Bone marrow (tissue), 2 donors: ENCODE data around the gene TTC19.
"Not testable (repeated sequence)": the region's sequence is repeated elsewhere in the genome, so short reads cannot be mapped to it uniquely, and the experiment has no call there.

Source experiments
- DNase-seq, 2 donors: peaks; one replicate each; lab custom pipeline; 2025; lab: John Stamatoyannopoulos, UW

TTC19 gene

DNA sequence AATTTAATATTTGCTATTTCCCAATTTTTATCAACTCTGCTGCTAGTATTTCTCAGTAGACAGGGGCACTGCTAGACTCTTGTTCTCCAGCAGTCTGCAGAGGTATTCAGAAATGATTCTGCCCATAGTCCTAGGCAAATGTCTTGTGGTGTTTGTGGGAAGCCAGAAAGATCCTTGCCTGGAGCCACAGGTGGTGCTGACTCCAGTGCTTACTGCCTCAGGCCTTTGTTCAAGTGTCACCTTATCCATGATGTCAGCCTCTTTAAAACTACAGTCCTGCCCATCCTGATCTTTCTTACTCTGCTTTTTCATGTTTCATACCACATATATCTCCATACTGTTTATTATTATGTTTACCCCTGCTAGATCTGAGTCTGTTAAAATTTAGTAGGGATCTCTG is 26.6 kb upstream of the TTC19 start:
- DNase-seq = no peak

DNA sequence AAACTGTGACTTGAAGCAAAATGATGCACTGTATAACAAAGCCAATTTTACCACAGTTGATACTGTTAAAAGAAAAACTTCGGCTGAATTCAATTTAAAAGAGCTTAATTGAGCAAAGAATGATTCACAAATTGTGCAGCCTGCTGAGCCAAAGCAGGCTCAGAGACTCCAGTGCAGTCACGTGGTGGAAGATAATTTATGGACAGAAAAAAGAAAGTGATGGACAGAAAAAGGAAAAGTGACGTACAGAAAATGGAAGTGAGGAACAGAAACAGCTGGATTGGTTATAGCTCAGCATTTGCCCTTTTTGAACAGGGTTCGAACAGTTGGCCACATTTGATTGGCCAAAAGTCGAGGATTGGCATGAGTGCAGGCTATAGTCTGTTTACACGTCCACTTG is 25.8 kb upstream of the TTC19 start:
- DNase-seq = no peak

DNA sequence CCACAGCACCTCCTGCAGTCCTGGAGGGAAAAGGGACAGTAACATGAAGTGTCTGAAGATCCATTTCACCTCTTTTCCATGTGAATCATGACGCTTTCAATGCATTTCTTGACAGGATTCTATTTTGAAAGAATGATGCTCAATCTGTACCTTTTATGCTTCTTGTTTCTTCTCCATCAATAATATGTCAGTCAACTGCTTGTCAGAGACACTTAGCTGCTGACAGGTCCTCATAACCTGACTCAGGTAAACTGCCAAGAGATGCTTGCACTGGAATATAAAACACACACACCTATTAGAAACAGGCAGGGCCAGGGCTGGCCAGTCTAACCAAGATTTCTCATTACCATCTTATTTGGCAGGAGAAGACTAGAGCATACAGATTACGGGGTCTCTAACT is 21.7 kb upstream of the TTC19 start:
- no peak for DNase-seq

DNA sequence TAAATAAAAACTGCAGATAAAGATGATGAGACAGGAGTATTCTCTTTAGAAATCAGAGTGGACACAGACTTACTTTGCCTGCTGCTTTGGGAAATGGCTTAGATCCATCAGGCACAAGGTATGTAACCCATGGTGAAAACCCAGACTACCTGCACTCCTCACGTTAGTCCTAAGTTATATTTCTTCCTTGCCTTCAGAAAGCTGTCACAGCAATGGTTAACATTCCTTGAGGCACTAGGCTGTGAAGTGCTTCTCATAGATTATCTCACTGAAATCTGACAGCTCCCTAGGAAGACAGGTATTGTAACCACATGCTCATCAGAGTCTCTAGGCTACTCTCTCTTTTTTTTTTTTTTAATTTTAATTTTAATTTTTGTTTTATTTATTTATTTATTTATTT is 21.0 kb upstream of the TTC19 start:
- DNase-seq = no peak

DNA sequence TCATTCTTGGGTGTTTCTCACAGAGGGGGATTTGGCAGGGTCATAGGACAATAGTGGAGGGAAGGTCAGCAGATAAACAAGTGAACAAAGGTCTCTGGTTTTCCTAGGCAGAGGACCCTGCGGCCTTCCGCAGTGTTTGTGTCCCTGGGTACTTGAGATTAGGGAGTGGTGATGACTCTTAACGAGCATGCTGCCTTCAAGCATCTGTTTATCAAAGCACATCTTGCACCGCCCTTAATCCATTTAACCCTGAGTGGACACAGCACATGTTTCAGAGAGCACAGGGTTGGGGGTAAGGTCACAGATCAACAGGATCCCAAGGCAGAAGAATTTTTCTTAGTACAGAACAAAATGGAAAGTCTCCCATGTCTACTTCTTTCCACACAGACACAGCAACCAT is 20.6 kb upstream of the TTC19 start:
- DNase-seq = not testable (repeated sequence)

DNA sequence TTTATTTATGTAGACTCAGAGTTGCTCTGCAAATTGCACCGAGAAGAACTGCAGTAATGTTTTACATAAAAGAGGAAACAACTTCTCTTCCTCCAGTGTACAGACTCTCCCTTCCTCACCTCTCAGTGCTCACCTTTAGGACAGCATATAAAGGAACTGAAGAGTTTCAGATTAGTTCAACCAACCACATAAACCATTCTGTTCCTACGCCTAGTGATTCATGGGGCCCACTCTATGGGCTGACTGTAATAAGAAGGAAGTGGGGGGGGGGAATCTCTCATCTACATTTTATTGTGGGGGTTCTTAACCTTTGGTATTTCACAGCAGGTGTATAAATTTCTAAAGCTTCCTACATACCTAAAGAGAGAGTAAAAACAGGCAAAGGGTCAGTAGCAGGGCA is 18.4 kb upstream of the TTC19 start:
- peak in 1 of 2 donors; percentile 38 for DNase-seq

DNA sequence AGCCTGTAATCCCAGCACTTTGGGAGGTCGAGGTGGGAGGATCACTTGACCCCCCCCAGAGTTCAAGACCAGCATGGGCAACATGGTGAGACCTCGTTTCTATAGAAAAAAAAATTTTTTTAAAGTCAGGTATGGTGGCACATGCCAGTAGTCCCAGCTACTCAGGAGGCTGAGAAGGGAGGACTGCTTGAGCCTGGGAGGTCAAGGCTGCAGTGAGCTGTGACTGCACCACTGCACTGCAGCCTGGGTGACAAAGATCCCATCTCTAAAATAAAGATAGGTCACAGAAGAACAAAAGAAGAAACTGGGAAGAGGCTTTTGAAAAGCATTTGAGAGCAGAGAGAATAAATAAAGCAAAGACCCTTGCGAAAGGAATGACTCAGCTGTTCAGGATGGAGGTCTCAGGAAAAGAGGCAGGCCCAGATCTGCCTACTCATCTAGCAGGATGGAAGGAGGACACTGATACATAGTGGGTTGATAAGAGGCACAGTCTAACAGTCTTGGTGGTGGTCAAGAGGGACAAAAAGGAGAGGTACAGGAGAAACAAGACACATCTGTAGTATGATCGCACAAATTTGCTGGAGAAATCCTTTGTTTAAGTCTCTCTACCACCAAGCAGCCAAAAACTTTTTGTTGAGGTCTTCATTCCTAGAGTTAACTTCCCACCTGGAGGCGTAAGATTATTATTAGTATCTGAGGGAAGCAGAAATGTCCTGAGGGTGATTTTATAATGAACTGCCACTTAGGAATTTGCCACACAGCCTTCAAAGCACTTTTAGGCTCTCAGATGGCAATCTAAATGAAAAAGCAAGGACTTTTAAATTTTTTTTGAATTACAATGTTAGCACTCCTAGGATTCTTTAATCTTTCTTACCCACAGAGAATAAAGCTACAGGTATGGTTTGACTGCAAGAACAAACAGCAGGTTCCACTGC is 17.7 kb upstream of the TTC19 start:
- DNase-seq = peak in 1 of 2 donors; percentile 58

DNA sequence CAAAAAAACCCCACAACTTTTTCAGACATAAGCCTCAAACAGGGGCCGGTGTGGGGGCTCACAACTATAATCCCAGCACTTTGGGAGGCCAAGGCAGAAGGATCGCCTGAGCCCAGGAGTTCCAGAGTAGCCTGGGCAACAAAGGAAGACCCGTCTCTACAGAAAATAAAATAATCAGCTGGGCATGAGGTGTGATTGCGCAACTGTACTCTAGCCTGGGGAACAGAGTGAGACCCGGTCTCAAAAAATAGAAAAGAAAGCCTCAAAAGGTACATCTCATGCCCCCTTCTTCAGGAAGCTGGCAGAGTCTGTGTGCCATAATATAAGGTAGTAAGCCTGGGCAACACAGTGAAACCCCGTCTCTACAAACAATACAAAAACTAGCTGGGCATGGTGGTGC is 3.3 kb upstream of the TTC19 start:
- DNase-seq = no peak

DNA sequence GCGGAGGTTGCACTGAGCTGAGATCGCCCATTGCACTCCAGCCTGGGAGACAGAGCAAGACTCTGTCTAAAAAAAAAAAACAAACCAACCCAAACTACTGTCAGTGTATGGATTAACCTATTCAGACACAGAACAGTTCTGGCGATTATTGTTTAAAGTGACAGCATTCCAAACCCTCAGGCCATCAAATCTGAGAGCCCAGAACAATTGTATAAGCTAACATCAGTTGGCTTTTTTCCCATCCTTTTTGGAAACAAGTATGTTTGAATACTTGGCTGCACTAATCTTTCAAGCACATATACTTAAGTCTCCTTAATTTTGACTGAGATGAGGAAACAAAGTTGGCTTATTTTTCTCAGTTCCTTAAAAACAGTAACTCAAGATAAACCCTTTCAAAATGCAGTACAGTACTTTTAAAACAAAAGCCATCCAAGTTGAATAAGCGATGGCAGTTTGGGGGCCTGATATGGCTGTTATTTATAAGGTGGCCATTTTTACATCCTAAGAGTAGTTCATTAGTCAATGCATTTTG is 1.5 kb upstream of the TTC19 start:
- no peak for DNase-seq

DNA sequence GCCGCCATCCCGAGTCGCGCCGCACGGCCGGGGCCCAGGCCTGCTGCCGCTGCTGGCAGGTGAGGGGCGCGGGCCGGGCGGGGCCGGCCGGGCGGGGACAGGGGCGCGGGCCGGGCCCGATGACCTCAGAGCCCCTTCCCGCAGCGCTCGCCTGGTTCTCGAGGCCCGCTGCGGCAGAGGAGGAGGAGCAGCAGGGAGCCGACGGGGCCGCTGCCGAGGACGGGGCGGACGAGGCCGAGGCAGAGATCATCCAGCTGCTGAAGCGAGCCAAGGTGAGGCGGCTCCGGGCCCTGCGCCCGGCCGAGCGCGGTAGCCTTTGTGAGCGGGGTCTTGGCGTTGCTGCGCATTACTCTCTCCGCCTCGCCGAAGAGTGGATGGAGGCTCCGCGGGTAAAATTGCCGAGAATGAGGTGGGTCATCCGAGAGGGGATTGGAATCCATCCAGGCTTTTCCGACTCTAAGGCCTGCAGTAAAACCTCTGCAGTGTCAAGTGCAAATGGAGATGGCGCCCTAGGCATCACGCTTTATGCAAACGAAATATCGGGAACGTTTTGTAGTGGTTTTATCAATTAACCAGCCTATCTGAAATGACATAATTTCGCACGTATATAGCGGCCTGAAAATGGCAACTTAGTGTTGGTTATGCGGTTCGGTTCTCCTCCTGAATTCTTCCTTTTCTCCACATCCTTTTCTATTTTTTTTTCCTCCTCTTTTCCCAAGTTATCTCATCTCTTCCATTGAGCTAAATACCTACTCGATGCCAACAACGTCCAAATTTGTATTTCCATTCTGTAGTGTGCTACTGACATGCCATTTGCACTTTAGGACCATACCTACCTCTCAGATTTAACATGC is 577 bp downstream of the TTC19 start:
- no peak for DNase-seq

DNA sequence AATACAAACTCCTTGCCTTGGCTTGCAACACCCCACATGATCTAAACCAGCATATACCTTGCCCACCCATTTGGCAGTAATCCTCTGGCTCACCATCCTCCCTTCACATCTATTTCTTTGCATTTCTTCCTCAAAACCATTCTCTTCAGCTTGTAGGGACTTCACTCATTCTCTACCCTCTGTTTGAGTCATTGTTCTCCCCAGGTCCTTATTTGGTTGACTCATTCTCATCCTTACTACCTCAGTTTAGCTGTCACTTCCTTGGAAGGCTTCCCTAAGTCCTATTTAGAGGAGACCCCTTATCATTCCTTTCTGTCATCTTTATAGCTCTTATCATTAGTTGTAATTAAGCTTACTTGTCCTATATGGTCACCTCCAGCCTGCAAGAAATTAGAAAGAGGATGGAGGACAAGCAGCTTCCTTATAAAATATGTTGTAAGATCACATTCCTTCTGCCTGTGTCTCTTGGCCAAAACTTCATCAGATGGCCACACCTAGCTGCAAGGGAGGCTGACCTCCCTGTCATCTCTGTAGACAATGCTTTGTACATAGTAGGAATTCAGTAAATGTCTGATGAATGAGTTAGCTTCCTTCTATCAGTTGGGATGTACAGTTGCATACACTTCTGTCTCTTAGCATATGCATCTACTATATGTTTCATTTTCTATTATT is 1.7 kb downstream of the TTC19 start:
- DNase-seq = no peak

DNA sequence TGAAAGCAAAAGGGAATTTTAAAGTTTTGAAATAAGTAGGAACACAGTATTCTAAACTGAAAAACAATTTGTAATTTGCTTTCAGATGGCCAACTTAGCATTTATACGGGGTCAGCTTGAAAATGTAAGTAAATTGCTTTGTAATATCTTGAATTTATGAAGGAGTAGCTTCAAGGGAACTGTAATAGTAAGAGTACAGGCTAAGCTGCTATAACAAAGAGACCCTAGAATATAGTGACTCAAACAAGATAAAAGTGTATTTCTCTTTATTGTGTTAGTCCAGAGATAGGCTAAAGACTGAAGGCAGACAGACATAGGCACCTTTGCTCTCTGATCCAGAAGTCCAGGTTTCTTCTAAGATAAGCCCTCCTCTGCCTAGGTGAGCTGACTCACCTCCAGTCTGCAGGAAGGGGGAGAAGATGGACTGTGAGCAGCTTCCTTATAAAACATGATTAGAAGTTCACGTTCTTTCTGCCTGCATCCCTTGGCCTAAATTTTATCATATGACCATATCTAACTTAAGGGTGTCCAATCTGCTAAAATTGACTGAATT is 3.2 kb downstream of the TTC19 start:
- no peak for DNase-seq

DNA sequence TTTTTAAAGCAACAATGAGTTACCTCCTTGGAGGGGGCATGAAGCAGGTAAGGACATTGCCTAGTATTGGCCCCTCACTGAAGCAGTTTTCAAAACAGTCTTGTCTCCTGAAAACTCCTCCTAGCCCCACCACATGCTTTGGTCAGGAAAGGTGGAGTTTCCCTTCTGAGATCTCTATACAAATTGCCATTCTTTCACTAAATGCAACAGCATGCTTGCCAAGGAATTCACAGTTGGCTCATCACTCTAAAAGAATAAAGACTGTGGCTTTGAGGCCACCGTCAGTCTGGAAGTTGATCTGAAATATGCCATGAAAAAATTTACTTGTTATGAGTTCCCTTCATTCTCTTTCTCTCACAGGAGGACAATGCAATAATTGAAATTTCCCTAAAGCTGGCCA is 4.2 kb downstream of the TTC19 start:
- DNase-seq = no peak

DNA sequence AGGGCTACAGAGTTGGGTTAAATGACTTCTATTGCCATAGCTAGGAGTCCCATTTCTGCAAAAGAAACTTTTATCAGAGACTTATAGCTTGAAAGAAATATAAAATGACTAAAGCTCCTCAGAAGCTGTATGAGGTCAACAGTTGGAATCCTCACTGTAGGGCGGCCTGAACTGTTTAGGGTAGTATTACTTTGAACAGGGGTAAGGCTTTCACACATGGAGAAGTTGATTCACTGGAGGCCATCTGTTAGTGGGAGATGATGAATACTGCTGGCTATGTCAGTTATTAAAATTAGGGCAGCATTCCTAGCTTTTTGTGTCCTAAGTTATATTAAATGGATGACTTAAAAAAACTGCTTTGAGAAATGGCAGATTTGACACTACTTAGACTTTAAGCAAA is 6.0 kb downstream of the TTC19 start:
- no peak for DNase-seq

DNA sequence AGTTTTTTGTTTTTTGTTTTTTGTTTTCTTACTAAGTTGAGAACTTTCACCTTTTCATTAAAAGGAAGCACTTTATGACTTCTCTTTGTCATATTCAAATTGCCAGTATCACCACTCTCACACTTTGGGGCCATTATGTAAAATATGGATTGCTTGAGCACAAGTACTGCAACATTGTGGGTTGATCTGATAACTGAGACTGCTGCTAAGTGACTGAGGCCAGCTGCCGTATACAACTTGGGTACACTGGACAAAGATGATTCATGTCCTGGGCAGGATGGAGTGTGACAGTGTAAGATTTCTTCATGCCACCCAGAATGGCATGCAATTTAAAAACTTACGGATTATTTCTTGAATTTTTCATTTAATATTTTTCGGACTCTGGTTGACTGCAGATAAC is 7.8 kb downstream of the TTC19 start:
- no peak for DNase-seq

DNA sequence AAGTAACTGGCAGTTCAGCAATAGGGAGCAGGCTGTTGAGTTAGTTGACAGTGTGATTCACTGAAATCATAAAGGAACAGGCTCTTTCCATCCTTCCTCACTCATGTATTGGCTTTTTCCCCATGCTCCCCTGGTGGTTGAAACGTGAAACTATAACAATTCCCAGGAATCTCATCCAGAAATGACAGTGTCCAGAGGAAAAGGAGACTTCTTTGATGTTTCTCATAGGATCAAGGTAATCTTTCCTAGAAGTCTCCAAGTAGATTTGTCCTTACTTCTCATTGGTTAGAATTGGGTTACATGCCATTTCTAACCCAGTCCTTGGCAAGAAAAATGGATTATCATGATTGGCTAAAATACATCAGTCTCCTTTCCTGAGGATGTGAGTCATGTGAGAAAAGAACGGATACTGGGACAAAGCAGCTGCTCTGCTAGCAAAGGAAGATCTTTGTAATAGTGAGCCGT is 14.4 kb downstream of the TTC19 start:
- no peak for DNase-seq

DNA sequence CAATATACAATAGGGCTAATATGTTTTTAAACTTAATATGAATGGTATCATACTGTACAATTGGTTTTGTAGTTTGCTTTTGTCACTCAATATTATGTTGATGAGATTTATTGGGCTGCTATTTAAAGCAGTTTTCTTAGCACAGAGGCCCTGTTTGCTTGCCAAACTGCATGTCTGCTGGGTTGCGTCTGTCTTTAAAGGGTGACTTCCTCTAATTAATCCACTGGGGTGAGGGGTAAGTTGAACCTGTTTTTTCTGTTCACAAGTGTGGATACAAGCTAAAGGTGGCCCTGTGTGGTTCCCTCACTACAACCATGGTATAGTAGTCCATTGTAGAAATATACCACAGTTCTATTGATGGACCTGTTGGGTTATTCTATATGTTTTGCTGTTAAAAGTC is 19.7 kb downstream of the TTC19 start:
- DNase-seq = no peak

DNA sequence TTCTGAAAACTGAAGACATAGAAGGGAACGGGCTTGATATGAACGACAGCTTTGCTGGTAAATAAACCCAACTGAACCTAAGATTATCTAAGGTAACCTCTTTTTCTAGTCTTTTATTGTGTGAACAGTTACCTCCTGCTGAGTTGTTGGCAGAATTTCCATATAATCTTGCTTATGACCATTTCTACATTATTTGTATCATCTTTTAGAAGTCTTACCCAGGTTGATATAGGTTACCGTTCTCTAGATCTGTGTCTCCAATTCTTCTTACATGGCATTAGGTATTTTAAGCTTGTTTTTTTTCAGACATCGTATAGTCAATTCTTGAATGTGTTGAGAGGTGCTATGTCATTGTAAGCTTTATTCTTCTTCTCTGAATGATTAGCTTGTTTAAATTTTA is 24.3 kb downstream of the TTC19 start:
- no peak for DNase-seq

DNA sequence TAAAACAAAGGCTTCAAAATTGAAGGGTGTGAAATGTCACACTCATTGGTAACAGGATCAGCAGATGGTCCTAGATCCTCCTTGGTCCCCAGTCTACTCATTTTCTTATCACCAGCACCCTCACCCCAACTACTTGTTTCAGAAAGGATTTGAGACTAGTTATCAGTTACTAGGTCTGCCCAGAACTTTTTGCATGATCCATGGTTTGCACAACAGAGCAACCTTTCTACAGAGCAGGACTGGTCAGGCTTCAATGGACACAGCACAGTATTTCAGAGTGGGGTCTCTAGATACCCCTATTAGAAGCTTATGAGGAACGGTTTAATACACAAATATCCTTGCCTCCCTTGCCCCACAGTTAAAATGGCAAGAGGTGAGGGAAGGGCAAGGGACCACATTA is 25.6 kb downstream of the TTC19 start:
- DNase-seq = no peak

DNA sequence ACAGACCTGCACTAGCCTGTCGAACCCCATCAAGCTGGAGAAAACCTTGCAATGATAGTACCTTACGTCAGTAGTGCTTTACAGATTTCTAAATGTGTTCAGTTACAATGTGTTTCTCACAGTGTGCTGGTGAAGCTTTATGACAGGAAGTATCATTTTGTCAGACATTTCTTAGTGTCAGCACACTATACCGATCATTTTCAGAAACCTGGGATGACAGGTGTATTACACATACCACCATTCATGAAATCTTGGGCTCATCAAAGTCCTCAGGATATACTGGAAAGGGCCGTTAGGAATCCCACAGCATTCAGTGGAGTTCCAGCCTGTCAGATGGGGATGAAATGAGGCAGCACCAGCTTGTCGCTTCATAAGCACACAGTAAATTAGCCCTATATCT is 27.3 kb downstream of the TTC19 start:
- no peak for DNase-seq

DNA sequence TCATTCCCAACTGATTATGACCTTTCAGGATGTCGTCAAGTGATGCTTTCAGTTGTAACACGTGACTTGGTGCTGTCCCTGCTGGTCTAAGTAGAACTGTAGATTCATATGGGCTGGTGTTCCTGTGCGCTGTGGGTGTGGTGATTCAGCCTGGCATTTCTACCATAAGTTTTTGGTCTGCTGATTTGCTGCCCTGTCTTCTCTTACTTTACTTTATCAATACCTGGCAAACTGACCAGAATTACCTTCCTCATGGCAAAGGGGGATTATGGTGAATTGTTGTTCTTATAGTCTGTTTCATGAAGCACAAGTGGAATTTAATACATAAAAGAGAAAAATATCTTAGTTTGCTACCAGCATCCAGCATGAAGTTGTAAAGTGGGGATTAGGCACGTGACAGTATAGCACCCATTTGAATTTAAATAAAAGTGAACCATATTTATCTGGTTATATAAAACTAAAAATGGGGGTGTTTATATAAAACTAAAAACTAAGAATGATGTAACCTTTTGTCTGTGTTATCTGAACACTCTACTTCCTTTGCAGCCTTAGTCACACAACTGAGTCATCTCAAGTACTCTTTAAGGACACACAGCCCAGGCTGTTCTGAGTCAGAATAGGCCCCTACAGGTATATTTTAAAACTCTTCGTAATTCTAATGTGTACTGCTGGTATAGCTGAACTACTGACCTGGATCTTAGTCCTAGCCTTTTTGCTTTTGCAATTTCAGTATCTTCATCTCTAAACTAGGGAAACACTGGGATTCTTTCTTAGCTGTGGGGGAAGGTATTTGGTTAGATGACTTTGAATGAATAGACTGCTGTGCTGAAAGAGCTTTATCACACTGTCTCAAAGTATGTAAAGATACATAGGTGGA is 28.3 kb downstream of the TTC19 start:
- DNase-seq = peak in 1 of 2 donors; percentile 86
